ENCODE data around the gene LRRC75A. TPM values are rescaled to one million over a fixed set of nuclear protein-coding genes. Genes with fewer than 3 reads are reported as not detected.

The LRRC75A gene
- total RNA-seq, 1 donor from 2014 or later, result 0.98 TPM

GRCh38 chr17:16491131-16491702 lies 776 bp downstream of the LRRC75A start:
- ChIA-PET POLR2A (interaction anchor here (0.6 kb wide), 1 partner anchor 110 kb away, joined by 3 read pairs; the partner anchor contains the start of gene UBB), CTCF (no interaction called here)
- Mint-ChIP-seq H3K36me3 (ENCODE audit: low read depth) (no peaks in the 10 kb centered on the region), H3K4me1 (peaks cover 8% of the 10 kb centered on the region), H3K27me3 (peaks cover 5% of the 10 kb centered on the region), H3K9me3 (no peaks in the 10 kb centered on the region), H3K27ac (no peak overlapping the region), H3K4me3 (peak overlapping the region; percentile 73)
- intact Hi-C loops (cut with micrococcal nuclease), result loop anchor here (1.0 to 5.0 kb wide), 2 partner anchors 44 to 54 kb away; no protein-coding TSS in a partner anchor
- ATAC-seq (ENCODE audit: low read depth), result peak; percentile 14
- DNase-seq, result no peak
- TF ChIP-seq, protein P1, sequence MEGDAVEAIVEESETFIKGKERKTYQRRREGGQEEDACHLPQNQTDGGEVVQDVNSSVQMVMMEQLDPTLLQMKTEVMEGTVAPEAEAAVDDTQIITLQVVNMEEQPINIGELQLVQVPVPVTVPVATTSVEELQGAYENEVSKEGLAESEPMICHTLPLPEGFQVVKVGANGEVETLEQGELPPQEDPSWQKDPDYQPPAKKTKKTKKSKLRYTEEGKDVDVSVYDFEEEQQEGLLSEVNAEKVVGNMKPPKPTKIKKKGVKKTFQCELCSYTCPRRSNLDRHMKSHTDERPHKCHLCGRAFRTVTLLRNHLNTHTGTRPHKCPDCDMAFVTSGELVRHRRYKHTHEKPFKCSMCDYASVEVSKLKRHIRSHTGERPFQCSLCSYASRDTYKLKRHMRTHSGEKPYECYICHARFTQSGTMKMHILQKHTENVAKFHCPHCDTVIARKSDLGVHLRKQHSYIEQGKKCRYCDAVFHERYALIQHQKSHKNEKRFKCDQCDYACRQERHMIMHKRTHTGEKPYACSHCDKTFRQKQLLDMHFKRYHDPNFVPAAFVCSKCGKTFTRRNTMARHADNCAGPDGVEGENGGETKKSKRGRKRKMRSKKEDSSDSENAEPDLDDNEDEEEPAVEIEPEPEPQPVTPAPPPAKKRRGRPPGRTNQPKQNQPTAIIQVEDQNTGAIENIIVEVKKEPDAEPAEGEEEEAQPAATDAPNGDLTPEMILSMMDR (IDR thresholded peaks at IDR 0.05), result no peak

DNA sequence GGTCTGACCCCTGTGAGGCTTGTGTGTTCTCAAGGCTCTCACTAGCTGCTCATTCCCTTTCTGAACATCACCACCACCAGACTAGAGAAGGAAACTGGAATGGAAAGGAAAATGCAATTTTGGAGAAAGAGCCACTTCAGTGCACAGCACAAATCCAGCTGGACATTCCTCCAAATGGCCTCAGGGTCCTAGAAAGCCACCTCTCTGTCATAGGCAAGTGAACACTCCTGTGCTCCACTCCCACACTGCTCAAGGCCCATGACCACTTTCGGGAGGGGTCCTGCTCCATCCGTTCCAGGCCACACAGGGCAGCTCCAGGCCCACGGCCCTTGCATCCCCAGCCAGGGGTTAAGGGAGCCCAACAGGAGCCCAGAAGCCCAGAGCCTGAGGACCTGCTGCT lies 2.6 kb downstream of the LRRC75A start:
- intact Hi-C loops (cut with micrococcal nuclease), result no loop called here
- Mint-ChIP-seq H3K27ac (no peak overlapping the region), H3K4me3 (no peak overlapping the region), H3K4me1 (peaks cover 8% of the 10 kb centered on the region), H3K9me3 (no peaks in the 10 kb centered on the region), H3K36me3 (ENCODE audit: low read depth) (no peaks in the 10 kb centered on the region), H3K27me3 (peaks cover 5% of the 10 kb centered on the region)
- CTCF ChIA-PET, result no interaction called here
- no peak for ATAC-seq (ENCODE audit: low read depth)
- TF ChIP-seq, protein P1 (IDR thresholded peaks at IDR 0.05), result no peak
- no peak for DNase-seq
- POLR2A ChIA-PET, result interaction anchor here (0.8 kb wide), 1 partner anchor 47 kb away, joined by 3 read pairs; no protein-coding TSS in a partner anchor

DNA sequence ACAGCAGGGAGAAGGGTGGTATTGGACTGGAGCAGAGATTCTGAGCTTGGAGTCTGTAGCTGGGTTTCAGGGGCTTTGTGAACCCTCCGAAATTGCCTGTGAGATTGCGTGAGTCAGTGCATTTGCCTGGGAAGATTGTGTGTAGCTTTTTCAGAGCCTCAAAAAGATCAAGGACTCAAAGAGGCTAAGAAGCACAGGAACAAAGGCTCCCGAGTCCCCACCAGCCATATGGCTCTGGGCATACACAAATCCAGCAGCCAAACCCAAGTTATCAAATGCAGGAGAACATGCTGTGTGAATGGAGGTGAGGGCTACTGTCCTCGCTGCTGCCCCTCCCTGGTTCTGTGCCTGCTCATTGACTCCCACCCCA lies 3.0 kb downstream of the LRRC75A start:
- no peak for ATAC-seq (ENCODE audit: low read depth)
- Mint-ChIP-seq H3K27me3 (peaks cover 5% of the 10 kb centered on the region), H3K9me3 (no peaks in the 10 kb centered on the region), H3K4me3 (no peak overlapping the region), H3K27ac (no peak overlapping the region), H3K36me3 (ENCODE audit: low read depth) (no peaks in the 10 kb centered on the region), H3K4me1 (peaks cover 8% of the 10 kb centered on the region)
- intact Hi-C loops (cut with micrococcal nuclease), result no loop called here
- ChIA-PET POLR2A (no interaction called here), CTCF (no interaction called here)
- TF ChIP-seq, protein P1 (IDR thresholded peaks at IDR 0.05), result no peak
- no peak for DNase-seq

- Mint-ChIP-seq H3K4me3 (no peak overlapping the region), H3K27me3 (peaks cover 5% of the 10 kb centered on the region), H3K36me3 (ENCODE audit: low read depth) (no peaks in the 10 kb centered on the region), H3K9me3 (no peaks in the 10 kb centered on the region), H3K4me1 (peaks cover 8% of the 10 kb centered on the region), H3K27ac (no peak overlapping the region)
- ChIA-PET CTCF (no interaction called here), POLR2A (no interaction called here)
- ATAC-seq (ENCODE audit: low read depth) (no peak), DNase-seq (no peak)
- TF ChIP-seq, protein P1 (IDR thresholded peaks at IDR 0.05), result no peak
- intact Hi-C loops (cut with micrococcal nuclease), result no loop called here
Measured at GRCh38 chr17:16488186-16488967, 3.6 kb downstream of the LRRC75A start.

DNA sequence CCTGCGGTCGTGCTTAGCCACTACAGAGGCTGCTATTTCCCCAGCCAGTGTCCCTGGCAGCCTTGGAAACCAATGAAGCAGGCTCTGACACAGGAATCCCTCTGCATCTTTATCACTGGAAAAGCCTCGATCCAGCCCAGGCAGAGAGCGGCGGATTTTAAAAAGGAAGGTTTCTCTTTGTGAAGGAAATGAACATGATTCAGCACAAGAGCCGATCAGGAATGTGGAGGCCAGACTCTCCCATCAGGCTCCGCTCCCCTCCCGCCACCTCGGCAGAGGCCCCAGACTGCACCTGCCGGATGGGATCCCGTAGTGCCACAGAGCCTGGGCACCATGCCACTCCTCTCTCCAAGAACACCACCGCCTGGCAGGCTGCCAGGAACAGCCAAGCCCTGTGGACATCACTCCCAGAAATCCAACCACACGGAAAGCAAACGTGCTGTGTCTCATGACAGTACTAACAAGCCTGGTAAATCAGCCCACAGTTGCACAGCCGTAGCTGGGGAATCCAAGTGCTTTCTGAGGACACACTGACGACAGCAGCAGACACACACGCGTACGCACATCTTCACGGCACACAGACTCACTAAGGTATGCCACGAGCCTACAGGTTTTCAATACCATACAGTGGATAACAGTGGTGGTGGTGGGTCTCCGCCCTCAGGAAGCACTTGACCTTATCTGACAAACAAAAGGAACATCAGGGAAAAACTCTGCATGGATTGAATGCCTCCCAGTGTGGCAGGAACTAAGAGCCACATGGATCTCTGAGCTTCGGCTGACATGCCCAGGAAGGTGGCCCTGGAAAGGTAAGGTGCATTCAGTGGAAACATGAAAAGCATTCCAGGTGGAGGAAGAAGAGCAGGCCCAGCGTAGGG lies 5.4 kb downstream of the LRRC75A start:
- no peak for DNase-seq
- H3K4me3 Mint-ChIP-seq, result no peak overlapping the region
- H3K27ac Mint-ChIP-seq, result no peak overlapping the region
- peaks cover 3% of the 10 kb centered on the region for H3K27me3 Mint-ChIP-seq
- H3K4me1 Mint-ChIP-seq, result peaks cover 3% of the 10 kb centered on the region
- H3K9me3 Mint-ChIP-seq, result no peaks in the 10 kb centered on the region
- CTCF ChIA-PET, result no interaction called here
- no peak for ATAC-seq (ENCODE audit: low read depth)
- intact Hi-C loops (cut with micrococcal nuclease), result no loop called here
- TF ChIP-seq, protein P1 (IDR thresholded peaks at IDR 0.05), result no peak
- POLR2A ChIA-PET, result no interaction called here
- no peaks in the 10 kb centered on the region for H3K36me3 Mint-ChIP-seq (ENCODE audit: low read depth)

Measured in activated B cell treated with CpG ODN at 0.5 μM for 24 hours (primary cell).